ENCODE results near the gene PQBP1. TPM values are rescaled to one million over a fixed set of nuclear protein-coding genes. Genes with fewer than 3 reads are reported as not detected.
"Not testable (repeated sequence)": the region's sequence is repeated elsewhere in the genome, so short reads cannot be mapped to it uniquely, and the experiment has no call there.

The PQBP1 gene
- total and polyA plus RNA-seq, 8 donors = 4.7 to 148 (median 92.7) TPM

DNA sequence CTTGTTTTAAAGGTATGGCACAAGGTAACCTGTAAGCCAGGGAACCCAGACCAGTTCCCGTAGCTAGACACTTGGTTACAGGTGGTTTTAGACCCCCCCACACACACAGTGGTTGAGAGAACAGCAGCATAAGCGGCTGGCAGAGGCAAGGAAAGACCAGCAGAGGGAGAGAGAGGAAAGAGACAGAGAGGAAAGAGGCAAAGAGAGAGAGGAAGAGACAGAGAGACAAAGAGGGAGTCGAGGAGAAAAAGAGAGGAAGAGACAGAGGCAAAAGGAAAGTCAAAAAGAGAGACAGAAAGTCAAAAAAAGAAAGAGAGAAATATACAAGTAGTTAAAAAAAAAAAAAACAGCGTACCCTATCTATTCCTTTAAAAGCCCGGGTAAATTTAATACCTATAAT is 42.8 kb upstream of the PQBP1 start:
- 25 to 67% (median 45%) methylated on average over 3 to 5 of the region's 5 CpGs for WGBS, 5 donors
- H3K36me3 ChIP-seq = no peaks in the 10 kb centered on the region
- no peaks in the 10 kb centered on the region for H3K4me1 ChIP-seq
- intact Hi-C loops (cut with DNase I; ENCODE audit: low total_unique reads) = no loop called here
- H3K9me3 ChIP-seq = peaks cover 0 to 11% (median 0%) of the 10 kb centered on the region in 4 donors
- no peak overlapping the region for H3K27ac ChIP-seq
- no peak overlapping the region for H3K4me3 ChIP-seq
- H3K27me3 ChIP-seq = no peaks in the 10 kb centered on the region
- DNase-seq = no peak
- TF ChIP-seq EP300 (IDR thresholded peaks at IDR 0.05) = no peak
- TF ChIP-seq, protein P1, sequence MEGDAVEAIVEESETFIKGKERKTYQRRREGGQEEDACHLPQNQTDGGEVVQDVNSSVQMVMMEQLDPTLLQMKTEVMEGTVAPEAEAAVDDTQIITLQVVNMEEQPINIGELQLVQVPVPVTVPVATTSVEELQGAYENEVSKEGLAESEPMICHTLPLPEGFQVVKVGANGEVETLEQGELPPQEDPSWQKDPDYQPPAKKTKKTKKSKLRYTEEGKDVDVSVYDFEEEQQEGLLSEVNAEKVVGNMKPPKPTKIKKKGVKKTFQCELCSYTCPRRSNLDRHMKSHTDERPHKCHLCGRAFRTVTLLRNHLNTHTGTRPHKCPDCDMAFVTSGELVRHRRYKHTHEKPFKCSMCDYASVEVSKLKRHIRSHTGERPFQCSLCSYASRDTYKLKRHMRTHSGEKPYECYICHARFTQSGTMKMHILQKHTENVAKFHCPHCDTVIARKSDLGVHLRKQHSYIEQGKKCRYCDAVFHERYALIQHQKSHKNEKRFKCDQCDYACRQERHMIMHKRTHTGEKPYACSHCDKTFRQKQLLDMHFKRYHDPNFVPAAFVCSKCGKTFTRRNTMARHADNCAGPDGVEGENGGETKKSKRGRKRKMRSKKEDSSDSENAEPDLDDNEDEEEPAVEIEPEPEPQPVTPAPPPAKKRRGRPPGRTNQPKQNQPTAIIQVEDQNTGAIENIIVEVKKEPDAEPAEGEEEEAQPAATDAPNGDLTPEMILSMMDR (IDR thresholded peaks at IDR 0.05) = peak in 2 of 7 experiments; percentile 16 to 17
- TF ChIP-seq POLR2AphosphoS5 (IDR thresholded peaks at IDR 0.05) = no peak

DNA sequence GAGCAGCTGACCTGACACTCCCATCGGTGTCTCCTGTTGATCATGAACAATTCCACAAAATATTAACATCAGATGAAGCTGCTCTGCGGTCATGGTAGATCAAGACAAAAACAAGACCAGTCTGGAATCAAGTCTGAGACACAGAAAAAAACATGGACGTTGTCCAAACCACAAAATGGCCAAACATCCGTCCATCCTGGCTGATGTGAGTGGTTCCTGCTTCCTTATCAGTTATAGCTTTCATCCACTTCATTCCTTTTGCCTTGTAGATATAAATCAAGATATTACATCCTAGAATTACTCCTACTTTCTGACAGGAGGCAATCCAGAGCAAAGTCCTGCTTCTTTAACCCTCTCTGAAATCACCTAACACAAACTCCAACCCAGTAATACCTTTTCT is 33.5 kb upstream of the PQBP1 start:
- intact Hi-C loops (cut with DNase I; ENCODE audit: low total_unique reads) = no loop called here
- Histone ChIP-seq H3K27me3 (no peaks in the 10 kb centered on the region), H3K36me3 (no peaks in the 10 kb centered on the region), H3K27ac (no peak overlapping the region), H3K9me3 (no peaks in the 10 kb centered on the region), H3K4me3 (no peak overlapping the region), H3K4me1 (no peaks in the 10 kb centered on the region)
- DNase-seq = no peak
- TF ChIP-seq POLR2A (IDR thresholded peaks at IDR 0.05) = no peak
- TF ChIP-seq POLR2AphosphoS5 (IDR thresholded peaks at IDR 0.05) = no peak
- TF ChIP-seq, protein P1 (IDR thresholded peaks at IDR 0.05) = no peak
- TF ChIP-seq EP300 (IDR thresholded peaks at IDR 0.05) = no peak
- 23 to 41% (median 33%) methylated on average over 4 of the region's 4 CpGs for WGBS, 5 donors

DNA sequence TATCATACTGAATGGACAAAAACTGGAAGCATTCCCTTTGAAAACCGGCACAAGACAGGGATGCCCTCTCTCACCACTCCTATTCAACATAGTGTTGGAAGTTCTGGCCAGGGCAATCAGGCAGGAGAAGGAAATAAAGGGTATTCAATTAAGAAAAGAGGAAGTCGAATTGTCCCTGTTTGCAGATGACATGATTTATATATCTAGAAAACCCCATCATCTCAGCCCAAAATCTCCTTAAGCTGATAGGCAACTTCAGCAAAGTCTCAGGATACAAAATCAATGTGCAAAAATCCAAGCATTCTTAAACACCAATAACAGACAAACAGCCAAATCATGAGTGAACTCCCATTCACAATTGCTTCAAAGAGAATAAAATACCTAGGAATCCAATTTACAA is 25.7 kb upstream of the PQBP1 start:
- 50 to 68% (median 58%) methylated on average over 1 to 2 of the region's 2 CpGs for WGBS, 5 donors
- not testable (repeated sequence) for H3K36me3 ChIP-seq, H3K27ac ChIP-seq

DNA sequence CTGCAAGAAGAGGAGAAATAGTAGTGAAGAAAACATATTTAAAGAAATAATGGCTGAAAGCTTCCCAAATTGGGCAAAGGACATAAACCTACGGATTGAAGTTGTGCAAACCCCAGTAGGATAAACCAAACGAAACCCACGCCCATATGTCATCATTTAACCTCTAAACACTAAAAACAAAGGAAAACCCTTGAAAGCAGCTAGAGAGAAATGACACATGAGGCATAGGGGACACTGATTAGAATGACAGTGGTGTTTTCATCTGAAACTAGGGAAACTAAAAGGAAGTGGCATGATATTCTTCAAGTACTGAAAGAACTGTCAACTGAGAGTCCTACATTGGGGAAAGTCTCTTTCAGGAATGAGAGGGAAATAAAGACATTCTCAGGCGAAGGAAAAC is 20.8 kb upstream of the PQBP1 start:
- intact Hi-C loops (cut with DNase I; ENCODE audit: low total_unique reads); DNase-seq; H3K27ac ChIP-seq; H3K36me3 ChIP-seq; H3K4me3 ChIP-seq; H3K4me1 ChIP-seq; H3K9me3 ChIP-seq; H3K27me3 ChIP-seq: not testable (repeated sequence)
- 46 to 68% (median 53%) methylated on average over 3 to 4 of the region's 4 CpGs for WGBS, 5 donors

More for the DNA sequence above, 25.7 kb upstream of the PQBP1 start:
- H3K4me1 ChIP-seq; H3K4me3 ChIP-seq; H3K9me3 ChIP-seq; H3K27me3 ChIP-seq; intact Hi-C loops (cut with DNase I; ENCODE audit: low total_unique reads); DNase-seq: not testable (repeated sequence)

DNA sequence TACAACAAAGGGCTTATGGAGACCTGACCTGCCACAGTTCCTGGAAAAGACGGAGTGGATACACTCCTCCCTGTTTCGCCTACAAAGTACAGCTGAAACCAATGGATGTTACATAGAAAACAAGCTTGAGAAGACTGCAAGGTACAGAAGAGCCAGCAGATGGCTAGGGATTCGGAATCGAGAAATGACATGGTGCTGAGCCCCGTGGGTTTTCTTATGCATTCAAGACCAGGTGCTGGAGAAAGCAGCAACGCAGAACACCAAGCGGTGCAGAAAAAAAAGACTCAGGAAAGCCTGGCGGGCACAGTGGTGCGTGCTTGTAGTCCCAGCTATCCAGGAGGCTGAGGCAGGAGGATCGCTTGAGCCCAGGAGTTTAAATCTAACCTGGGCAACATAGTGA is 14.0 kb upstream of the PQBP1 start:
- H3K27me3 ChIP-seq = no peaks in the 10 kb centered on the region
- H3K4me1 ChIP-seq = no peaks in the 10 kb centered on the region
- H3K4me3 ChIP-seq = no peak overlapping the region
- DNase-seq = no peak
- intact Hi-C loops (cut with DNase I; ENCODE audit: low total_unique reads) = no loop called here
- H3K27ac ChIP-seq = no peak overlapping the region
- 62 to 79% (median 67%) methylated on average over 6 to 10 of the region's 10 CpGs for WGBS, 5 donors
- H3K36me3 ChIP-seq = no peaks in the 10 kb centered on the region
- no peaks in the 10 kb centered on the region for H3K9me3 ChIP-seq
- no peak for TF ChIP-seq EP300 (IDR thresholded peaks at IDR 0.05)
- TF ChIP-seq POLR2A (IDR thresholded peaks at IDR 0.05) = no peak
- TF ChIP-seq, protein P1 (IDR thresholded peaks at IDR 0.05) = no peak
- TF ChIP-seq POLR2AphosphoS5 (IDR thresholded peaks at IDR 0.05) = no peak

DNA sequence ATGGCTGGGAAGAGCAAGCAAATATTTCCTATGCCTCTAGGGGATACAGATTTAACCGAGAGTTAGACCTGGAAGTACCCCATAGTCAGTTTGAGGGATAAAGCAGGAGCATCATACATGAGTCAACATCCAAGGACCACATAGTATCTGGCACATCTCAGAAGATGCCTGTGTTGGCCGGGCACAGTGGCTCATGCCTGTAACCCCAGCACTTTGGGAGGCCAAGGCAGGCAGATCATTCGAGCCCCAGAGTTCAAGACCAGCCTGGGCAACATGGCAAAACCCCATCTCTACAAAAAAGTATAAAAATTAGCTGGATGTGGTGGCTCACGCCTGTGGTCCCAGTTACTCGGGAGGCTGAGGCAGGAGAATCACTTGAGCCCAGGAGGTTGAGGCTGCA is 11.1 kb upstream of the PQBP1 start:
- H3K36me3 ChIP-seq; intact Hi-C loops (cut with DNase I; ENCODE audit: low total_unique reads); H3K27me3 ChIP-seq; DNase-seq; H3K9me3 ChIP-seq; H3K4me1 ChIP-seq; H3K4me3 ChIP-seq; H3K27ac ChIP-seq: not testable (repeated sequence)
- WGBS, 5 donors = 67 to 94% (median 78%) methylated on average over 2 to 5 of the region's 5 CpGs
